Epithelial cell of proximal tubule (primary cell): Measurements from ENCODE around the gene F10. TPM values are rescaled to one million over a fixed set of nuclear protein-coding genes. Genes with fewer than 3 reads are reported as not detected.

Experiments used
- DNase-seq: peaks from one replicate; pipeline ENCODE4 v3.0.0-alpha.2; 2011; ENCODE audit warnings: low read depth
- H3K4me3 ChIP-seq: 2 replicates; pipeline ENCODE4 v1.5.1; 2011; ENCODE audit warnings: low read depth, mild to moderate bottlenecking, low read length
- CTCF ChIP-seq: conservative IDR thresholded peaks from 2 replicates; pipeline ENCODE4 v1.5.1; 2012; ENCODE audit warnings: low read depth, mild to moderate bottlenecking, low read length
- total RNA-seq: library from RNA; depleted of rRNA; stranded (reverse); fragments of >200 nt; gene quantifications from 2 replicates; pipeline ENCODE4 v1.2.3, GENCODE V29; 2015

The F10 gene
- total RNA-seq, 1 donor from 2014 or later, result 0.12 TPM

- no peak for DNase-seq
- no peak for TF ChIP-seq CTCF
- no peak overlapping the region for H3K4me3 ChIP-seq
Observed at GRCh38 chr13:113195360-113195759, 72.8 kb downstream of the F10 start.

DNA sequence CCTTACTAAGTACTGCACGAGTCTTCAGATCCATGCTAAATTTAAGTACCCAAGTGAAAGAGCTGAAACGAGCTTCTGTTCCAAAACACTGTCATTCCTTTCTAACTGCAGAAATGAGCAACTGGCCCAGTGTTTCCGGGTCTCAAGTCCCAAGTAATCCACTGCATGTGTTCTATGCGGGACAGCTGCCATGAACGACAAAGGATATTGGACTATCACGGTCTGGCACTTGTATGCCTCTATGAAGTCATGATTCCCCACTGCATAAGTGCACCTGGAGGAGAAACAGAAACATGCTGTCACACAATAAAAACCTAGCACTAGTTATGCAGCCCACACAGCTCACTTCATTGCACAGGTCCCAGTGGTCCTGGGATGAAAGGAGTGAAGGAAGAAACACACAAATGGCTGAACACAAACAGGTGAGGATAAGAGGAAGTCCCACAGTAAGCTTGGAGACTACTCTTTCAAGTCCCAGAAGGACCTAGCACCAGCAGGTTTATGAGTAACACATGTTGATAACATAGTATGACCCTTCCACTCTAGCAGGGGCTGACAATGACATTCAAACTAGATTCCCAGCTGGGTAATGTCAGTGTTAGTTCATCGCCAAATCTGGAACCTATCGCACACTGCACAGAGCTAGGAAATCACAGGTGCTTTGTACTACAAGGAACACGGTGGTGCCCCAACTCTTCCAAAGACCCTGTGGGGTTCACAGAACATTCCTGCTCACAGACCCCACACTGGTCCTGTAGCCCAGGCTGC is 74.6 kb downstream of the F10 start:
- DNase-seq, result no peak
- no peak overlapping the region for H3K4me3 ChIP-seq
- TF ChIP-seq CTCF, result no peak

Other genes with a start within 250 kb of the F10 start
- gene MCF2L, start 153.6 kb upstream of the F10 start, total RNA-seq, result 8.0 and 10.8 TPM in 2 replicates
- 0.06 TPM in 1 of 2 replicates, not detected in the other for gene F7, start 17.0 kb upstream of the F10 start, total RNA-seq
- gene PROZ, start 35.8 kb downstream of the F10 start, total RNA-seq, result not detected in 2 replicates
- 40.9 and 56.2 TPM in 2 replicates for gene PCID2, start 85.9 kb downstream of the F10 start, total RNA-seq
- 57.9 and 139 TPM in 2 replicates for gene CUL4A, start 86.8 kb downstream of the F10 start, total RNA-seq
- gene LAMP1, start 174.4 kb downstream of the F10 start, total RNA-seq, result 192 and 195 TPM in 2 replicates
- 1.1 and 3.5 TPM in 2 replicates for gene GRTP1, start 241.3 kb downstream of the F10 start, total RNA-seq